SW 1271 (cell line): ENCODE data around the gene GGCX.
A peak's percentile ranks its signal among the peaks of the same experiment; 100 is the strongest.

Experiments
- DNase-seq, 2 experiments: peaks; one replicate each; lab custom pipeline; 2025; lab: John Stamatoyannopoulos, UW

The GGCX gene

DNA sequence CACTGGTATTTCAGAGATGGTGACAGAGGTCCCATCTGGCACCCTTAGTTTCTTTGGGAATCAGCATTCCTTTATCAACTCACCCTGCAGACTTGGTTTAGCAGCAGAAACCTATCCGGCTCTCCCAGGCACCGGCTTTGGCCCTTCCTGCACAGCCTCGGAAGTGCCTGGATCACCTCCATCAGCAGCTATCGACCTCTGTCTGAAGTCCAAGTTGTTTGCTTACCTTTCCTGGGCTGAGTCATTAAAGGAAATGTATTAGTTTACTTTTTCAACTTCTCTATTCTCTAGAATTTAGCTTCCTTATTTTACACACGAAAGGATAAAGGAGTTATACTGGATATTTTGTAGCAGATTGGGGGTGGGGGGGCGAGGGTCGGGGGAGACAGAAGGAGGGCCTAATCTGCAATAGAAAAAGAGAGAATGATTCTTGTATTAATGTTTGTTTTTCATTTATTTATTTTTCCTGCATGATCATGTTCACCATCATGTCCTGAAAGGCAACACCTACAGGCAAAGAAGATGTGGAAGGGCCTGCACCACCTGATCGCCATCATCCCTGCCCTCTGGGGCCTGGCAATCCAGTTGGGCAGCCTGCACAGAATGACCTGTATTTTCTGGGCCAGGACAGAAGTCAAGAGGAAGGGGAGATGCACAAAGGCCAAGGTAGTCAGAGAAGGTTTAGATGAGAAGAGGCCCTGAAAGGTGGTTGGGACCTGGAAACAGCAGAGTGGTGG lies 44.5 kb downstream of the GGCX start:
- no peak for DNase-seq

DNA sequence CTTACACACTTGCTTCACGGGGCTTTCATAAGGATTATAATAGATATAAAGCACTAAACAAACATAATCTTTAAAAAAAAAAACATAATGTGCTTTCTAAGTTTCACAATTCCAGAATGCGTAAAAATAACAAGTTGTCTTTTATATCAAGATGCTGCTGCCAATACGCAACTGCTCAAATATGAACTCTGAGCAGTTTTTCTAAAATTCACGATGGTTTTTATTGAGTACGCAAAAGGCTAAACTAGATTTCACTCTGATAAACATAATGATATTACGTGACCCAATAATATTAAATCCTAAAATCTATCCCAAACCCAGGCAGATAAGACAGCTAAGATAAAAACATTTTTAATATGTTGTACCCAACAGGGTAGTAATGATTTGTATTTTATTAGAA lies 47.0 kb downstream of the GGCX start:
- no peak for DNase-seq

DNA sequence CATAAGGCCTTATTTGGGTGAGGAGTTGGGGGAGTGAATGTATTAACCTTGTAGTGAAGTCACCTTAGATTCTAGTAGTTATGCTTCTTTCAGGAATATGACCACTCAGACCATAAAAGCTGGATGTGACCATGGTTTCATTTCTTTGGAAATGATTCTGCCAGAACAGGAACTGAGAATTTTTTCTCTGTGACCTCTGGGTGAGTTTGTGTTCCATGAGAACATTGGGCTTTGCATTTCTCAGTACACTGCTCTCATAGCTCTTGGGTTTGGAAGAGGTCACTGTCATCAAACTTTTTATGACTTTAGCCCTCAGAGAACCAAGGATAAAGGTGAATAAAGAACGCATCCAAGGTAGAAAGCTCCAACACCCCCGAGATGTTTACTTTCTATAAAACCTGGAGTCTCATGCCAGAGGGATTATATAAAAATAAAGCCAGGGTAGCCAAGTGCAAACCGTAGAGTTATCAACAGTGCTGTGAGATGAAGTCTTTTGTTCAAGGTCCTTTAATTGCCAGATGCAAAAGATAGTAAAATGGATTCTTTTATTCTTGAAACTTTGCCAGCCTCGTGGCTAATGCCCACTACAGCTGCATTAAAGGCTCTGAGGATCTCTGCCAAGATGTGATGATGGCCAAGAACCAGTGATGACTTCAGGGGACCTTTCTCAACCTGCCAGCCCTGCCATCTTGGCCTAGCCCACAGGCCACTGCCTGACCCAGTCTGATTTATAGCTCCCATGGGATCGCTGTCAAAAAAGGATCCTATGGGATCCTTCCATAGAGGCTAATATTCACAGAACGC lies 50.1 kb downstream of the GGCX start:
- DNase-seq: no peak

DNA sequence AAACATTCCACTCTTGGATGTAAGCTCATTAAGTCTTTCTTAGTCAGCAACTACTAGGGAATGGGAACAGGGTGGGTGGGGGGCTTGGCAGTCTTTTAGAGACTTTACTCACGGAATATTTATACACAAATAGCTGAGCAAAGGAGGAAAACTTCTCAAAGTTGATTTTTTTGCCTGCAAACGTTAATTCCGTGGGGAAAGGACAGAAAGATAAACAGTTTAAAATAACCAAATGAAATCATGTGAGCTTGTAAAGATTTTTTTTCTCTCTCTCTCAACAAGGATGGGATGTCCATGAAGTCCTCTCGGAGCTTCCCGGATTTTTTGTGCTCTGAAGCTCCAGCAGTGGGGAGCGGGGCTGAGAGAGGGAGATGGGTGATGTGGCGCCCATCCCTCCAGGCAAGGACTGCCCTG lies 54.5 kb downstream of the GGCX start:
- no peak for DNase-seq

DNA sequence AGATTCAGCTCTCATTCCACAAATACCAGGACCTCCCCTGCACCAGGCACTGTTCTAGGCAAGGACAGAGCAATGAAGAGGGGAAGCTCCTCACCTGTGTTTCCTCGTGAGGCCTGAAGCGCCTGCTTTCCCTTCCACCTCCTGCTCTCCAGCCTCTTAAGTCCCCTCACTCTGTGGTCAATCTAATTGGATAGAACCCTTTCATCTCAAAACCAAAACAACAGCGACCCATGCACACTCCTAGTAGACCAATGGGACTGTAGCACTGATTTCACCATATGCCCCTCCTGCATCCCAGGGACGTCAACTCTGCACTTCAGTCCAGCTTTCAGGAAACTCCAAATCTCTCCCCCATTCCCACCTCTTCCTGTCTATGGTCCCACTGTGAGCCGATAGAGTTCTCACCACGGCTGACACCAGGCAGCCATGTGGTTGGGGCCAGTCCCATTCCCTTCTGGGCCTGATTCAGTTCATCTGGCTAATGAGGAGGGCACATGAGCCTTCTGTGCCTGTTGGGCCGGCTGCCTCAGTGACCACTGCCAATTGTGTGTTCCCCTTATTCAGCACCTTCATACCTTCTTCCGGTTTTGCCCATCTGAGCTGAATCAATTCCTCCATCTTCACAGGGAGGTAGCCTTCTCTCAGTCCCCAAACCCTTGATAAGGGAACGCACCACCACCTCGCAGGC lies 55.6 kb downstream of the GGCX start:
- DNase-seq: no peak

DNA sequence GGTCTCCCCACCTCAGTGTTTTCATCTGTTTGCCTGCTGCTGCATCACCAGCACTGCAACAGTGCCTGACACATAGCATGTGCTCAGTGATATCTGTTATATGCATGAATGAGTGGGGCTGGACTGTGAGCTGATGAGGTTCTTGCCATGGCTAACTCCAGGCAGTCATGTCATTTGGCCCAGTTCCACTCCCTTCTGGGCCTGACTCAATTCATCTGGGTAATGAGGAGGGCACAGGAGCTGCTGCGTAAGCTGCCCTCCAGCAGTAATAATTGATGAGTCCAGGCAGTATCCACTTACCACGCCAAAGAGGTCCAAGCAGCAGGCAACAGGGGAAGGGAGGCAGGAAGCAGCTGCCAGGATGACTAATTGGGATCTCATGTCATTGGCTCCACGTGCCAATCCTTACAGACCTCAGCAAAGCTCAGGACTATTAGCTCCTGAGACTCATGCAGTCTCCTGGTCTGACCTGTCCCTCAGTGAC lies 56.5 kb downstream of the GGCX start:
- DNase-seq: peak; percentile 65 to 88

DNA sequence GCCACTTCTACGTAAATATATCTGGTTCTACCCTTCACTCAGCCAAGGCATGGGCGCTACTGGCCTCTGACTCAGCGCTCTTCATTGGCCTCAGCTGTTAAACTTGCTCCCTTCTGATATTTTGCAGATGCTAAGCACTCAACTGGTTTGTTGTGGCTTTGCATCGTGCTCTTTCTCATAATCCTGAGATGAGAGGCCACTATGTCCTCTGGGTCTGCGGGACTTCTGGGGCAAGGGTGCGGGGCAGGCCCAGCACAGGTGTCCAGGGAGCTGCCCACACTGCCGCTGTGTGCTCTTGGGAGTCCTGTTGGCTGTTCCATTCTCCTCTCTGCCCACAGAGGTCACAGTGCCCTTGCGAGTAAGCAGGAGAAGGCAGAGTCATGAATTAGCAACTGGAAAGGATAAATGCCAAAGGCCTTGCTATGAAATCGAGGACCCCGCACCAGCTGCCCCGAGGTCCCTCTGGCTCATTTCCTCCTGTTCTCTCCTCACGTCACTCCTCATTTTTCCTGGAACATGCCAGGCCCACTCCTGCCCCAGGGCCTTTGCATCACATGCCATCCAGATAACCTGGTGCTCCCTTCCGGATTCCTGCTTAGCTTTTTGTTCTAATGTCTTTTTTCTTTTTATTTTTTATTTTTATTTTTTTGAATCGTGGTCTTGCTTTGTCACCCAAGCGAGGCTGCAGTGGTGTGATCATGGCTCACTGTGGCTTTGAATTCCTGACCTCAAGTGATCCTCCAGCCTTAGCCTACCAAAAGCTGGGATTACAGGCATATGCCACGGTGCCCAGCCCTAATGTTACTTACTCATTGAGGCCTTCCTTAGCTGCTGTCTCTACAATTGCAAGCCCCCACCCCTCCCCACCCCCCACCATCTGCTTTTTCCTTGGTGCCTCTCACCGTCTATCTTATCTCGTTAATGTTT lies 57.2 kb downstream of the GGCX start:
- no peak for DNase-seq

DNA sequence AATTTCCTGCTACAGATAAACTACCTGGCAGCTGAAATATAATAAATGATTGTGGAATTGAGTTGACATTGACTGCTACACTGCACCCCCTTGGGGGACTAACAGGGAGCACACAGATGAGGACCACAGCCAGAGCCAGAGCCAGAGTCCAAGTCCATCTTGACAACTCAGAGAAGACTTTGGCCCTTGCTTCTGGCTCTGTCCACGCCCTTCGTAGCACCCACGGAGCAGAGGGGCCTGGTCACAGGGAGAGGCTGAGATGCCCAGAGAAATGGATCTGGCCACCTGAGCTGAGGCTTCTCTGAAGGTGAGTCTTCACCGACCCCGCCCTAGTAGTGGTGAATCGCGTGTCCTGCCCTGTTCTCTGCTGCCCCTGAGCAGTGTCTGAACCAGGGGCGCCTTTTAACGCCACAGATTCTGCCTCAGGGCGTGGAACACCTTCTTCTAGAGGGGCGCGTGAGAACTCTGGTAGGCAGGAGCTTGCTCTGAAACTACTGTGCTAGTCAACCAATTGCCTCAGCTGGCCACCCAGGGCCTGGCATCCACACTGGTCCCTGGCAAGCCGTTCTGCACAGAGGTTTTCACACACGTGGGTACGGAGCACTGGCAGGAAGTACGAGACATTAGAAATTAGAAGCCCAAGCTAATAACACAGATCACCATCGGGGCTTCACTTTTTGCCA lies 58.0 kb downstream of the GGCX start:
- DNase-seq: no peak

DNA sequence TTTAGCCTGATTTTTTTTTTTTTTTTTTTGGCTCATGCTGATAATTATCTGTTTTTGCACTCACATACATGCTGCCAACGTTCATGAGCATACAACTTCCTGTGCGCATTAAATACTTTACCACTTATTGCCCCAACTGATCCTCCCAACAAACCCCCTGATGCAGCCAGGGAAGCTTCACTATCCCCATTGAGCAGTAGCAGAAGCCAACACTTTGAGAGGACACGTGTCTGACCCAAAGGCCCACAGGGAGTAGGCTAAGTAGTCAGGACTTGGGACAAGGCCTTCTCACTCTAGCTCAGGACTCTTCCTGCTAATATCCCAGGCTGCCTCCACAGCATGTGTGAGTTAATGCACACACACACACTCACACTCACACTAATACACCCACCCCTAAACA lies 58.6 kb downstream of the GGCX start:
- no peak for DNase-seq

DNA sequence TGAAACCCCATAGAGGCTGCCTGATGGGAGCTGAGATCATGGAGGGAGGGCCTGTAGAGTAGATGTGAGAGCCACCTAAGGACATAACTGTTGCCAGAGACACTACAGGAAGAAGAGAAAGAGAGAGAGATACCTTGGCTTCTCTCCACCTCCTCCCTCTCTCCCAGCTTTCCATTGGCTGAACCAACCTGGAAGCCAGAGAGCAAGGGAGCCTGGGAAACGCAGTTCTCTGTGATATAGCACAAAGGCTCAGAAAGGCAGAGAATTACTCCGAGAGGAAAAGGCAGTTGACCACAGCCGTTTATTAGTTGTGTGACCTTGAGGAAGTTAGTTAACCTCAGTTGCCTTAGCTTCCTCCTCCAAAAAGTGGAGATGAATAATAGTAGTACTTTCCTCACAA lies 60.0 kb downstream of the GGCX start:
- DNase-seq: no peak

DNA sequence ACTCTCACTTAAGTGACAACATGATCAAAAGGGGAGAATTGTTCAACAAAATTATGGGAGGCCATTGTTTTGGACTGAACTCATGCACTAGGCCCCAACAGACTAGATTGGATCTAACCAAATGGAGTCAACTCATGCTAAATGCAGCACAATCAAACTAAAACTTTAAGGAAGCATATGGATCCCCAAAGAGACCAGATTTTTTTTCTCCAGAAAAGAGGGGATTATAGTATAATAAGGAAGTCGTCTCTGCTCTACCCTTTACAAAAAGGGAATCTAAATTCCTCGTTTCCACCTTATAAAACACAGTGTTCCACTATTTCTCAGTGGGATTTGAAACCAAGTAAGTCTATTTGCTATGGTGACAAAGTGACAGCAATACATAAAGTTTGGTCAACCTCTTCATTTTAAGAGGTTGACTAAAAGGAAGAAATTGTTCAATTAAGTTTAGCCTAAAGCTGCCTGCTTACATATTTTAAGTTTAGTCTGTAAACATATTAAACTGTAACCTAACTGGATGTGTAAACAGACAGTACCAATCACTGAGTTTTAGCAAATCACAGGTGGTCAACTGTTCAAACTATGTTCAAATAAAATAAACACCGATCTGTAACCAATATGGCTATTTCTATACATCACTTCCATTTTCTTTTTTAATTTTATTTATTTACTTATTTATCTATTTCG lies 63.2 kb downstream of the GGCX start:
- DNase-seq: no peak

DNA sequence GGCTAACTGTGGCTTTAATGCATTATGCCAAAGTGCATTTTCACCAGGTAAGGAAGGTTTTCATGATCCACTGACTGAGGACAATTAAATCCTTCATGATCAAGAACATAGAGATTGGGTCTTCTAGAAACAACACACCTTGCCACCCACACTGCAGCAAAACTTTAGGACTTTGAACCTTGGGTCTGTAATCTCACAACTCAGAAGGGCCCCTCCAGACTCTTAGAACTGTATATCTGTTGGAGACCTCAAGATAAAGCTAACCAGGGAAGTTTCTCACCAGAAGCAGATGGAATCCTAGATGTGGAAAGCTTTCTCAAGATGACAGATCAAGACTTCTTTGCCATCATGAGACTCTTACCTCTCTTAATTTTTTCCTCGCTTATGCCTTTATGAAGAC lies 64.9 kb downstream of the GGCX start:
- no peak for DNase-seq
